ENCODE results near the gene ICAM2. TPM values are rescaled to one million over a fixed set of nuclear protein-coding genes. Genes with fewer than 3 reads are reported as not detected.

The ICAM2 gene
- total and polyA plus RNA-seq, 4 donors: 9.6 to 17.5 (median 12.4) TPM

- H3K9me3 ChIP-seq (ENCODE audit: control insufficient read depth in 4 of 4, low read length in 3 of 4): no peaks in the 10 kb centered on the region
- H3K9ac ChIP-seq (ENCODE audit: low read depth in 1 of 2, low read length in 2 of 2): no peak overlapping the region
- H3K27ac ChIP-seq (ENCODE audit: low read depth in 1 of 2, low read length in 2 of 2): peak overlapping the region in 1 of 2 donors; percentile 25
- peak; percentile 80 for DNase-seq (ENCODE audit: low spot score)
- peak overlapping the region in 1 of 3 donors; percentile 26 for H3K4me3 ChIP-seq (ENCODE audit: low read depth in 1 of 3, low read length in 3 of 3)
- TF ChIP-seq RXRA (IDR thresholded peaks at IDR 0.05) (peak; percentile 46 to 64), SP1 (IDR thresholded peaks at IDR 0.05) (peak; percentile 59), ATF3 (IDR thresholded peaks at IDR 0.05) (no peak), HNF4A (conservative IDR thresholded peaks at IDR 0.05) (peak; percentile 31 to 49), MAX (IDR thresholded peaks at IDR 0.05) (no peak)
- H3K36me3 ChIP-seq (ENCODE audit: control insufficient read depth in 4 of 4, insufficient read depth in 3 of 4, low read depth in 1 of 4, low read length in 3 of 4): no peaks in the 10 kb centered on the region
- H3K4me1 ChIP-seq (ENCODE audit: control insufficient read depth in 4 of 4, insufficient read depth in 4 of 4, low read length in 3 of 4): peaks cover 2 to 5% (median 4%) of the 10 kb centered on the region in 4 donors
- H3K27me3 ChIP-seq (ENCODE audit: control insufficient read depth in 4 of 4, insufficient read depth in 4 of 4, low read length in 3 of 4): no peaks in the 10 kb centered on the region
- 24% methylated on average over 37 of the region's 37 CpGs for WGBS
These were observed 58.8 kb downstream of the ICAM2 start for GRCh38 chr17:63961355-63962212.

- Histone ChIP-seq H3K27me3 (ENCODE audit: control insufficient read depth in 4 of 4, insufficient read depth in 4 of 4, low read length in 3 of 4) (no peaks in the 10 kb centered on the region), H3K9ac (ENCODE audit: low read depth in 1 of 2, low read length in 2 of 2) (no peak overlapping the region), H3K4me1 (ENCODE audit: control insufficient read depth in 4 of 4, insufficient read depth in 4 of 4, low read length in 3 of 4) (peaks cover 2 to 5% (median 4%) of the 10 kb centered on the region in 4 donors), H3K36me3 (ENCODE audit: control insufficient read depth in 4 of 4, insufficient read depth in 3 of 4, low read depth in 1 of 4, low read length in 3 of 4) (no peaks in the 10 kb centered on the region), H3K27ac (ENCODE audit: low read depth in 1 of 2, low read length in 2 of 2) (no peak overlapping the region), H3K9me3 (ENCODE audit: control insufficient read depth in 4 of 4, low read length in 3 of 4) (no peaks in the 10 kb centered on the region), H3K4me3 (ENCODE audit: low read depth in 1 of 3, low read length in 3 of 3) (no peak overlapping the region)
- WGBS: 86% methylated on average over 7 of the region's 7 CpGs
- TF ChIP-seq TAF1 (conservative IDR thresholded peaks at IDR 0.05) (no peak), HNF4A (conservative IDR thresholded peaks at IDR 0.05) (no peak), MAX (IDR thresholded peaks at IDR 0.05) (no peak), NR2F2 (IDR thresholded peaks at IDR 0.05) (no peak), EGR1 (IDR thresholded peaks at IDR 0.05; ENCODE audit: low read depth in 2 of 2) (no peak), FOXA1 (IDR thresholded peaks at IDR 0.05) (no peak), JUND (IDR thresholded peaks at IDR 0.05) (no peak), RAD21 (IDR thresholded peaks at IDR 0.05) (no peak), REST (IDR thresholded peaks at IDR 0.05) (no peak), RXRA (IDR thresholded peaks at IDR 0.05) (no peak), HNF4G (IDR thresholded peaks at IDR 0.05) (no peak)
- DNase-seq (ENCODE audit: low spot score): no peak
These were observed 60.0 kb downstream of the ICAM2 start for GRCh38 chr17:63960430-63960829.

- peaks cover 2 to 5% (median 4%) of the 10 kb centered on the region in 4 donors for H3K4me1 ChIP-seq (ENCODE audit: control insufficient read depth in 4 of 4, insufficient read depth in 4 of 4, low read length in 3 of 4)
- WGBS: 85% methylated on average over 9 of the region's 9 CpGs
- H3K27me3 ChIP-seq (ENCODE audit: control insufficient read depth in 4 of 4, insufficient read depth in 4 of 4, low read length in 3 of 4): no peaks in the 10 kb centered on the region
- no peaks in the 10 kb centered on the region for H3K36me3 ChIP-seq (ENCODE audit: control insufficient read depth in 4 of 4, insufficient read depth in 3 of 4, low read depth in 1 of 4, low read length in 3 of 4)
- no peaks in the 10 kb centered on the region for H3K9me3 ChIP-seq (ENCODE audit: control insufficient read depth in 4 of 4, low read length in 3 of 4)
- no peak overlapping the region for H3K27ac ChIP-seq (ENCODE audit: low read depth in 1 of 2, low read length in 2 of 2)
- no peak overlapping the region for H3K4me3 ChIP-seq (ENCODE audit: low read depth in 1 of 3, low read length in 3 of 3)
- H3K9ac ChIP-seq (ENCODE audit: low read depth in 1 of 2, low read length in 2 of 2): no peak overlapping the region
- DNase-seq (ENCODE audit: low spot score): no peak
- TF ChIP-seq YY1 (IDR thresholded peaks at IDR 0.05) (no peak), RAD21 (IDR thresholded peaks at IDR 0.05) (no peak), CTCF (IDR thresholded peaks at IDR 0.05; ENCODE audit: low read depth, low read length, missing input control) (no peak), RXRA (IDR thresholded peaks at IDR 0.05) (no peak), HNF4A (conservative IDR thresholded peaks at IDR 0.05) (no peak), ATF3 (IDR thresholded peaks at IDR 0.05) (no peak), FOXA2 (IDR thresholded peaks at IDR 0.05) (no peak), EGR1 (IDR thresholded peaks at IDR 0.05; ENCODE audit: low read depth in 2 of 2) (no peak), REST (IDR thresholded peaks at IDR 0.05) (no peak)
These were observed 60.4 kb downstream of the ICAM2 start for GRCh38 chr17:63960006-63960405.

All from liver (tissue), 9 donors.